Epithelial cell of proximal tubule (primary cell): Measurements from ENCODE around the gene FBXO31. TPM values are rescaled to one million over a fixed set of nuclear protein-coding genes. Genes with fewer than 3 reads are reported as not detected.

ENCODE experiments used
- DNase-seq: peaks from one replicate; pipeline ENCODE4 v3.0.0-alpha.2; 2011; ENCODE audit warnings: low read depth
- H3K4me3 ChIP-seq: 2 replicates; pipeline ENCODE4 v1.5.1; 2011; ENCODE audit warnings: low read depth, mild to moderate bottlenecking, low read length
- total RNA-seq: library from RNA; depleted of rRNA; stranded (reverse); fragments of >200 nt; gene quantifications from 2 replicates; pipeline ENCODE4 v1.2.3, GENCODE V29; 2015
- TF ChIP-seq, protein P1 (sequence below): conservative IDR thresholded peaks from 2 replicates; pipeline ENCODE4 v1.5.1; 2012; ENCODE audit warnings: low read depth, mild to moderate bottlenecking, low read length

Gene FBXO31
- total RNA-seq, 1 donor from 2014 or later = 18.0 TPM

- TF ChIP-seq, protein P1, sequence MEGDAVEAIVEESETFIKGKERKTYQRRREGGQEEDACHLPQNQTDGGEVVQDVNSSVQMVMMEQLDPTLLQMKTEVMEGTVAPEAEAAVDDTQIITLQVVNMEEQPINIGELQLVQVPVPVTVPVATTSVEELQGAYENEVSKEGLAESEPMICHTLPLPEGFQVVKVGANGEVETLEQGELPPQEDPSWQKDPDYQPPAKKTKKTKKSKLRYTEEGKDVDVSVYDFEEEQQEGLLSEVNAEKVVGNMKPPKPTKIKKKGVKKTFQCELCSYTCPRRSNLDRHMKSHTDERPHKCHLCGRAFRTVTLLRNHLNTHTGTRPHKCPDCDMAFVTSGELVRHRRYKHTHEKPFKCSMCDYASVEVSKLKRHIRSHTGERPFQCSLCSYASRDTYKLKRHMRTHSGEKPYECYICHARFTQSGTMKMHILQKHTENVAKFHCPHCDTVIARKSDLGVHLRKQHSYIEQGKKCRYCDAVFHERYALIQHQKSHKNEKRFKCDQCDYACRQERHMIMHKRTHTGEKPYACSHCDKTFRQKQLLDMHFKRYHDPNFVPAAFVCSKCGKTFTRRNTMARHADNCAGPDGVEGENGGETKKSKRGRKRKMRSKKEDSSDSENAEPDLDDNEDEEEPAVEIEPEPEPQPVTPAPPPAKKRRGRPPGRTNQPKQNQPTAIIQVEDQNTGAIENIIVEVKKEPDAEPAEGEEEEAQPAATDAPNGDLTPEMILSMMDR = no peak
- no peak overlapping the region for H3K4me3 ChIP-seq
- no peak for DNase-seq
These were observed 23.0 kb upstream of the FBXO31 start for GRCh38 chr16:87406495-87407088.

GRCh38 chr16:87404764-87405625 lies 21.4 kb upstream of the FBXO31 start:
- no peak for DNase-seq
- TF ChIP-seq, protein P1 = no peak
- H3K4me3 ChIP-seq = no peak overlapping the region

DNA sequence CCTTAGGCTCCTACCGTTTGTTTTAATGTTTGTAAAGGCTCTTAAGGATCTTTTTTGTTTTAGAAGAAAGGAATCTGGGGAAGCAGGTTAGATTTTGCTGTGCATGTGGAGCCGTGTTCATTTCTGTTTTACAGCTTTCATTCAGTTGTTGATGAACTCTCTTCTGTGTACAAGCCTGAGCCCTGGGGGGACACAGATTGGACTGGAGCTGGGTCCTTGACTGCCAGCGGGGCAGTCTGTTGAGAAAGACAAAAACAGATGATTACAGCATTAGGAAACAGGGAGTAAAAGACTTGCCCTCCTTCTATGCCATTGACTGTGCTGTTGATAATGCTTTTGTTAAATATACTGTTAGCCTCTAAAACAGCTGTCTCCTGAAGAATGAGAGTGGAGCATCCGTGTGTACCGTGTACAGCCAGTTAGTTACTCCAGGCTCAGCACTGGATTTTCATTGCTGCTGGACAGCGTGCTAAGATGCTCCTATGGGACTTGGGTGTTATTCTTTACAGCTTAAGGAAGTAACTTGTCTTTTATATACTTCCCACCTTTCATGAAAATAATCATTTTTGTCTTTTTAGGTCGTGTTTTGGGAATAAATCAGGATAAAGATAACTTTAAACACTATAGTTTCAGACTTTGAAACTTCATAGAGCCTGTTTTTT lies 11.7 kb upstream of the FBXO31 start:
- no peak for DNase-seq
- TF ChIP-seq, protein P1 = no peak
- no peak overlapping the region for H3K4me3 ChIP-seq

- TF ChIP-seq, protein P1 = no peak
- no peak for DNase-seq
- peak overlapping the region; percentile 72 for H3K4me3 ChIP-seq
These were observed 10.1 kb upstream of the FBXO31 start for GRCh38 chr16:87393680-87394055.

- H3K4me3 ChIP-seq = peak overlapping the region; percentile 72
- no peak for DNase-seq
- TF ChIP-seq, protein P1 = peak; percentile 25
These were observed 9.5 kb upstream of the FBXO31 start for GRCh38 chr16:87392821-87393679.
